HL-60/S4 treated with phorbol 12-myristate 13-acetate at 8.2 ng/mL for 4 days and 3 days (cell line): ENCODE results near the gene LEMD3.

Source experiments
- in situ Hi-C: fragments of 300-500 bp; cut with MboI; formaldehyde crosslinking; loops from 2 replicates; pipeline ENCODE4 v1.15.0; 2022; ENCODE audit warnings: low sequenced_read_pairs

Gene LEMD3

GRCh38 chr12:65169320-65170208 lies at the start of gene LEMD3:
Gene LEMD3 (plus strand): TSS chr12:65169583. CDS start chr12:65169597, 14 bp downstream.
- in situ Hi-C loops, result no loop called here

DNA sequence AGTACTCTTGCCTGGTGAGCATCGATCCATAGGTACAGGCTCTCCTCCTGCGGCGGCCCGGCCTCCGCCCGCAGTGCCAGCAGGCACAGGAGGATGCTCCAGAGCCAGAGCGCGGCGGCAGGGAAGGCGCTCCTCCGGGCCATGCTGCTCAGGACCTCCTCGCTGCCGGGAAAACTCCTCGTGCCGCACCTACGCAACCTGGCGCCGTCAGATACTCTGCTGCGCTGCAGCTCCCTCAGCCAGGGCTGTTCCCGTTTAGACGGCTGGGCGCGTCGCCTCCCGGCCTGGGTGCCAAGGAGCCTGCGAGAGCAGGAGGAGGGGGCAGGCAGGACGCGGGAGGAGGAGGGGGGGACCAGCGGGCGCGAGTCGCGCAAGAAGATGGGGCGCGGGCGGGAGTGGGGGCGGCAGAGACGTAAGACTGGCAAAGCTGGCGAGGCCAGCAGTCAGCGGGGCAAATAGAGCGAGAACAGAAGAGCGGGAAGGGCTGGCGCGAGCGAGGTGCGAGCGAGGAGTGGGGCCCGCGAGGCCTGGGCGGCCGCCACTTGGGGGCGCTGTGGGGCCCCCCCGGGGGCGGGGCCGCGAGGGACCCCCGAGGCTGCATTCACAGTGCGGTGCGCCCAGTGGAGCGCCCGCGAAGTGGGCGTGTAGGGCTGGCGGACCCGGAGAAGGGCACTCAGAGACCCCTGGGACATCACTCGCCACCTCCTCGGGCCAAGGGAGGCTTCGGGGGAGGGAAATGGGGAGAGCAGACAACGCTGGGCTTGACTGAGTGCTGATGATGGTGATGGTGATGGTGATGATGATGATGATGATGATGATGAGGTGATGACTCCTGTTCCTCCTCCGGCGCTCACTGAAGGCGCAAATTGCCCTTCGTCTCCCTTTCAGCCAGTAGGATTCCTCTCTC lies 48.1 kb upstream of the LEMD3 start, which contains the start of gene WIF1:
WIF1 (minus strand) TSS at position 257 of the 907 bp plus-strand sequence; CDS start at position 143, 114 bp downstream.
- in situ Hi-C loops, result no loop called here

DNA sequence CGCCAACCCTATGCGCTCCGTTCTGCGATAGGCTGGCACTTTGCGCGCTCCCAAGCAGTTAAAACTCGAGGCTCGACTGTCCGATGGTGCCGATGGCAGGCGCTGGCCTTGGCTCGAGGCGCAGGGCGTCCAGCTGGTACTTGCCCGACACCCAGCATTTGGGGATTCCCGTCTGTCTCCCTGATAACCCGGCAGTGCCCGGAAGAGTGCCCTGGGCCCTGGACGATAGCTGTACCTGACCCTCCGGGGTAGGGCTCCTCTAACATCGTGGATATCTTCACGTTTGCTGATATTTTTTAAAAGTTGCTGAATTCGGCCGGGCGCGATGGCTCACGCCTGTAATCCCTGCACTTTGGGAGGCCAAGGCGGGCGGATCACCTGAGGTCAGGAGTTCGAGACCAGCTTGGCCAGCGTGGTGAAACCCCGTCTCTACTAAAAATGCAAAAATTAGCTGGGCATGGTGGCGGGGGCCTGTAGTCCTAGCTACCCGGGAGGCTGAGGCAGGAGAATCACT lies 47.4 kb upstream of the LEMD3 start:
- in situ Hi-C loops, result no loop called here

- in situ Hi-C loops, result no loop called here
These were observed 46.7 kb upstream of the LEMD3 start for GRCh38 chr12:65122703-65123102.

GRCh38 chr12:65123435-65124063 lies 45.8 kb upstream of the LEMD3 start:
- in situ Hi-C loops, result no loop called here

DNA sequence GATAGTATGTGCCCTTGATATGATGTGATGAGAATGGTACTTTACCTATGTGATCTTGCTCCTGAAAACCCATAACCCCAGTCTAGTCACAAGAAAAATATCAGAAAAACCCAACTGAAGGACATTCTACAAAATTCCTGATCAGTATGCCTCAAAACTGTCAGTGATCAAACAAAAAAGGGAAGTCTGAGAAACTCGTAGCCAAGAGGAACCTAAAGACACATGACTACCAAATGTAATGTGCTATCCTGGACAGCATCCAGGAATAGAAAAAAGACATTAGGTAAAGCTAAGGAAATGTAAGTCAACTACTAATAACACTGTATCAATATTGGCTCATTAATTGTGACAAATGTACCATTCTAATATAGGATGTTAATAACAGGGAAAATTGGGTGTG lies 44.1 kb upstream of the LEMD3 start:
- in situ Hi-C loops, result no loop called here

- in situ Hi-C loops, result no loop called here
These were observed 43.4 kb upstream of the LEMD3 start for GRCh38 chr12:65125975-65126374.

- in situ Hi-C loops, result no loop called here
These were observed 42.9 kb upstream of the LEMD3 start for GRCh38 chr12:65126482-65126881.

DNA sequence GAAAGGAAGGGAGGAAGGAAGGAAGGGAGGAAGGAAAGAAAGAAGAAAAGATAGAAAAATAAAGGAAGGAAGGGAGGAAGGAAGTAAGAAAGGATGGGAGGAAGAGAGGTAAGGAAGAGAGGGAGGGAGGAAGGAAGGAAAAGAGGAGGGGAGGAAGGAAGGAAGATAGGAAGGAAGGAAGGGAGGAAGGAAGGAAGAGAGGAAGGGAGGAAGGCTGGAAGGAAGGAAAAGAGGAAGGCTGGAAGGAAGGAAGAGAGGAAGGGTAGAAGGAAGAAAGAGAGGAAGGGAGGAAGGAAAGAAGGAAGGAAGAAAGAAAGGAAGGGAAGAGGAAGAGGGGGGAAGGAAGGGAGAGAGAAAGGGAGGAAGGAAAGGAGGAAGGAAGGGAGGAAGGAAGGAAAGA lies 35.5 kb upstream of the LEMD3 start:
- in situ Hi-C loops, result no loop called here

DNA sequence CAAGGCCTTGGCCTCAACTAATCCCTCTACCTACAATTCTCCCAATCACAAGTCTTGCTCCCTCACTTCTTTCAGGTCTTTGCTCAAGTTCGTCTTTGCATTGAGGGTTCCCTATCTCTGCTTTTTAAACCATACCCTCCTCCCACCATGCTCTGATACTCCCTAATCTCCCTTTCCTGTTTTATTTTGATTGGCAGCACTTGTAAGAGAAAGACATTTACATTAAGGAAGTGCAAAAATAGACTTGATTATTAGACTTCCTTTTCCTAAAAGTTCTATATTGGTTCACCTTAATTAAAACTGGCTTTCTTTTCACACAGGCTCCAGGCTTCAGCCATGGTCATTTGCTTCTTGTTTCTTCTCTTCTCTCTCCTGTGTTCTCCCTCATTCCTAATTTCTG lies 30.0 kb upstream of the LEMD3 start:
- in situ Hi-C loops, result no loop called here

DNA sequence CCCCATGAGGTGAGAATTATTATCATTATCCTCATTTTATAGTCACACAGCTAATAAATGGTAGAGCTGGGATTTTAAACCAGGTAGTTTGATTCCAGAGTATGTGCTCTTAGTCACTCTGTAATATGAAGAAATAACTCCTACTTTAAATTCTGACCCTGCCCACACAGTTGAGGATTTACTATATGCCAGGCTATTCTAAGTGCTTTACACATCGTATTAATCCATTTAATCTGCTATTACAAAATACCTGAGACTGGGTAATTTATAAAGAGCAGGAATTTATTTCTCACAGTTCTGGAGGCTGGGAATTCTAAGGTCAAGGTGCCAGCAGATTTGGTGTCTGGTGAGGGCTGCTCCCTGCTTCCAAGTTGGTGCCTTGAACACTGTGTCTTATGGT lies 28.6 kb upstream of the LEMD3 start:
- in situ Hi-C loops, result no loop called here

DNA sequence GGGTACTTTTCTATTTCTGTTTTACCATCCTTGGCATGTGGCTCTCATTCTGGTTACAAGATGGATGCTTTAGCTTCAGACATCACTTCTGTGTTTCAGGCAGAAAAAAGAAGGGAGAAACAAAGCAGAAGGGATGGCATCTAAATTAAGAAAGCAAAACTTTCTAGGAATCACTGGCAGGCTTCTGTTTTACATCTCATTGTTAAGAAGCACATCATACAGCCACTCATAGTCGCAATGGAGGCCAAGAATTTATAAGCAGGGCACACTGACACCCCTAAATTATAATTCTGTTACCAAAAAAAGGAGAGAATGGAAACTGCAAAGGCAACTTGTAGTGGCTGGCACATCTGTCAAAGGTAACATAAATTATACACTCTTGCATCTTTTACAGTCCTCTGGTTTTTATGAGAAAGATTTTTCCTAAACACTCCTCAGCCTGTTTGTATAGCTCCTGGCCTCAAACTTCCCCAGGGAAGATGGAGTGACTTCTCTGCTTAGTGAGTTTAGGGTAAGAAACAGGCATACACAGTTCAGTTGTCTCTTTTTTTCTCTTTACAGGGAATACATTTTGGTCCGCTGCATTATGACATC lies 22.0 kb upstream of the LEMD3 start:
- in situ Hi-C loops, result no loop called here

DNA sequence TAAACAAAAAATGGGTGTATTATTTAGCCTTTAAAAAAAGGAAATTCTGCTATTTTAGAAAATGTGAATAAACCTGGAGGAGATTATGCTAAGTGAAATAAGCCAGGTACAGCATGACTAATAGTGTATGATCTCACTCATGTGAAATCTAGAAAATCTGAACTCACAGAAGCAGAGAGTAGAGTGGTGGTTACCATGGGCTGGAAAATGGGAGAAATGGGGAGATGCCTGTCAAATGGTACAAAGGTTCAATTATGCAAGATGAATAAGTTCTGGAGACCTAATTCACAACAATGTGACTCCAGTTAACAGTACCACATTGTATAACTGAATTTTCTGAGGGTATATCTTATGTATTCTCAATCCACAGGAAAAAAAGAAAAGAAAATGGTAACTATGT lies 17.4 kb upstream of the LEMD3 start:
- in situ Hi-C loops, result no loop called here

- in situ Hi-C loops, result no loop called here
These were observed 16.8 kb upstream of the LEMD3 start for GRCh38 chr12:65152596-65152995.

DNA sequence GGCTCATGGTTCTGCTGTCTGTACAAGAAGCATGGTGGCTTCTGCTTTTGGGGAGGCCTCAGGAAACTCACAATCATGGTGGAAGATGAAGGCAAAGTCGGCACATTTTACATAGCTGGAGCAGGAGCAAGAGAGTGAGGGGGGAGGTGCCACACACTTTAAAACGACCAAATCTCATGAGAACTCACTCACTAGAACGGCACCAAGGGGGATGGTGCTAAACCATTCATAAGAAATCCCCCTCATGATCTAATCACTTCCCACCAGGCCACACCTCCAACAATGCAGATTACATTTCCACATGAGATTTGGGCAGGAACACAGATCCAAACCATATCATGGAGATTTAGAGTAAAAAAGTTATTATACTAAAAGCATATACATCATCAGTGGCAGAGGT lies 13.6 kb upstream of the LEMD3 start:
- in situ Hi-C loops, result no loop called here

GRCh38 chr12:65156366-65156841 lies 13.0 kb upstream of the LEMD3 start:
- in situ Hi-C loops, result no loop called here

DNA sequence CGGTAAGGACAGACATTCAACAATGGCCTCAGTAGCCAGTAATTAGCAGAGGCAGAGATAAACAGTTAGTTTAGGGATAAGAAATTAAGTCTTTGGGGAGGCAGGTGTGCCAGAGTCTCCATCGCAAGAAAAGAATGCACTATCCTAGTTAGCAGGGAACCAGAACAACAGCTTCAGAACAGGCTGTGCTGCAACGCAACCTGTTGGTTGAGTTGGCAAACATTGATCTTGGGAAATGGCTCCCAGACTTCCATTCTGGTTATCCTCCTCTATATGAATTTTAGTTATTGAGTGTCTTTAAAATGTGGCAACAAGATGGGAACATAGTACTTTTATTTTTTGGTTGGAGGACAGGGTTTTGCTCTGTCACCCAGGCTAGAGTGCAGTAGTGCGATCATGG lies 12.3 kb upstream of the LEMD3 start:
- in situ Hi-C loops, result no loop called here

DNA sequence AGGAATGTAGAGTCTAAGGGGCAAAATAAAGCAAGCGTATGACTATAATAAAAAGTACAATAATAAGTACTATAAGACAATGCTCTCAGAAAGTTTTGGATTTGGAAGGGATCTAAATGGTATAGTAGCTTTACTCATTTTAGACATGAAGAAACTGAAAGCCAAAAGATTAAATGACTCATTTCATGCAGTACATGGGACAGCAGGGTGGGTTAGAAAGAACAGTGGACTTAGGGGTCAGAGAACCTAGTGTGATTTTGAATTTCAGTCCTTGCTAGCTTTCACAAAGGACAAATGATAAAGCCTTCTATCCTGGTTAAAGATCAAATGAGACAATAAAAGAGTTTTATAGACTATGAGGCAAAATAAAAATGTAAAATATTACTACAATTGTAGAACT lies 6.8 kb upstream of the LEMD3 start:
- in situ Hi-C loops, result no loop called here

- in situ Hi-C loops, result no loop called here
These were observed 5.1 kb upstream of the LEMD3 start for GRCh38 chr12:65164244-65164643.

DNA sequence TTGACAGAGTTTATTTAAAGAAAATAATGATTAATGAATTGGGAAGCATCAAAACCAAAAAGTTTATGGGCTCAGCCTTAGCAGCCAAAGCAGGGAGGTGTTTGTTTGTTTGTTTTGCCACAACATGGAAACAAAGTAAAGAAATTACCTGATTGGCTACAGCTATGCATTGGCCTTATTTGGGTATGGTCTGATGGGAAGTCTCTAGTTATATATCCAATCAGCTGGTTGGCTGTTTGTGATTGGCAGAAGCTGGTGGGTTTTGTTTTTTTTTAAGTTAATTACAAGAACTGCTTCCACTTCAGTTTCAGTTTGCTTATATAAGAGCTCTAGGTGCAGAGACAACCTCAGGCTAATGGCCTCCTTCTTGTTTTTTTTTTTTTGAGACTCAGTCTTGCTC lies 4.6 kb upstream of the LEMD3 start:
- in situ Hi-C loops, result no loop called here
